D721Med (cell line): ENCODE results near the gene GOSR1.
"Not testable (repeated sequence)": the region's sequence is repeated elsewhere in the genome, so short reads cannot be mapped to it uniquely, and the experiment has no call there.

Experiments used
- DNase-seq: peaks from one replicate; pipeline ENCODE4 v3.0.0; 2011; ENCODE audit warnings: low spot score; ENCODE audit not compliant: insufficient read length
- FAIRE-seq: peaks from 2 replicates; lab custom pipeline; 2011; peaks lifted over from hg19 to GRCh38; lab: Jason Lieb, UNC
- CTCF ChIP-seq: IDR thresholded peaks from 2 replicates; pipeline ENCODE4 v1.5.1; 2012; ENCODE audit warnings: mild to moderate bottlenecking, control low read depth; ENCODE audit not compliant: insufficient read depth; ENCODE audit errors: missing control alignments

GOSR1 gene

GRCh38 chr17:30449480-30449879, 27.7 kb upstream of the GOSR1 start:
- FAIRE-seq (peak; percentile 67), DNase-seq (no peak)
- no peak for TF ChIP-seq CTCF

GRCh38 chr17:30450125-30451027, 26.8 kb upstream of the GOSR1 start:
- DNase-seq: no peak
- TF ChIP-seq CTCF: no peak
- no peak for FAIRE-seq

- no peak for TF ChIP-seq CTCF
- FAIRE-seq (no peak), DNase-seq (no peak)
Observed at GRCh38 chr17:30454635-30455034, 22.6 kb upstream of the GOSR1 start.

- FAIRE-seq (no peak), DNase-seq (no peak)
- TF ChIP-seq CTCF: no peak
Observed at GRCh38 chr17:30458371-30458770, 18.8 kb upstream of the GOSR1 start.

- not testable (repeated sequence) for DNase-seq, FAIRE-seq
Observed at GRCh38 chr17:30458797-30459413, 18.3 kb upstream of the GOSR1 start.

GRCh38 chr17:30468465-30468864, 8.7 kb upstream of the GOSR1 start:
- FAIRE-seq (no peak), DNase-seq (no peak)
- no peak for TF ChIP-seq CTCF

GRCh38 chr17:30472238-30472890, 4.8 kb upstream of the GOSR1 start:
- TF ChIP-seq CTCF: no peak
- DNase-seq (no peak), FAIRE-seq (no peak)
